Hepatocyte (in vitro differentiated cells): ENCODE data around the gene ATXN3. TPM values are rescaled to one million over a fixed set of nuclear protein-coding genes. Genes with fewer than 3 reads are reported as not detected.

Source experiments
- DNase-seq: peaks from one replicate; pipeline ENCODE4 v3.0.0-alpha.2; 2016; ENCODE audit warnings: low spot score
- H2AFZ ChIP-seq: fragments of 200-600 bp; sonication (generic); 2 replicates; pipeline ENCODE4 v1.6.0; 2016; ENCODE audit warnings: antibody characterized with exemption, mild to moderate bottlenecking
- H3K27ac ChIP-seq: fragments of 200-600 bp; sonication (generic); 2 replicates; pipeline ENCODE4 v1.5.1; 2016; ENCODE audit warnings: mild to moderate bottlenecking
- H3K27me3 ChIP-seq: fragments of 200-600 bp; sonication (generic); 2 replicates; pipeline ENCODE4 v1.6.1; 2016
- H3K36me3 ChIP-seq: fragments of 200-600 bp; sonication (generic); replicated peaks from 2 replicates; pipeline ENCODE4 v1.5.1; 2016; ENCODE audit warnings: low read depth; ENCODE audit not compliant: insufficient read depth
- H3K4me1 ChIP-seq: fragments of 200-600 bp; sonication (generic); 2 replicates; pipeline ENCODE4 v1.5.1; 2016; ENCODE audit warnings: mild to moderate bottlenecking, moderate library complexity; ENCODE audit not compliant: insufficient read depth
- H3K4me2 ChIP-seq: fragments of 200-600 bp; sonication (generic); 2 replicates; pipeline ENCODE4 v1.6.0; 2016
- H3K4me3 ChIP-seq: fragments of 200-600 bp; sonication (generic); 2 replicates; pipeline ENCODE4 v1.5.1; 2016; ENCODE audit warnings: mild to moderate bottlenecking
- H3K79me2 ChIP-seq: fragments of 200-600 bp; sonication (generic); 2 replicates; pipeline ENCODE4 v1.6.0; 2017; ENCODE audit warnings: mild to moderate bottlenecking
- H3K9me2 ChIP-seq: fragments of 200-600 bp; sonication (generic); replicated peaks from 2 replicates; pipeline ENCODE4 v1.6.0; 2017; ENCODE audit warnings: mild to moderate bottlenecking; ENCODE audit not compliant: insufficient read depth
- H3K9me3 ChIP-seq: fragments of 200-600 bp; sonication (generic); 2 replicates; pipeline ENCODE4 v1.5.1; 2016; ENCODE audit warnings: low read depth, mild to moderate bottlenecking
- H4K20me1 ChIP-seq: fragments of 200-600 bp; sonication (generic); 2 replicates; pipeline ENCODE4 v1.6.0; 2016; ENCODE audit warnings: mild to moderate bottlenecking; ENCODE audit not compliant: insufficient read depth, poor library complexity, severe bottlenecking
- CTCF ChIP-seq: fragments of 200-600 bp; sonication (generic); IDR thresholded peaks from 2 replicates; pipeline ENCODE4 v1.5.1; 2016; ENCODE audit warnings: antibody characterized with exemption, mild to moderate bottlenecking; ENCODE audit not compliant: poor library complexity
- EZH2 ChIP-seq: fragments of 200-600 bp; sonication (generic); IDR thresholded peaks from 2 replicates; pipeline ENCODE4 v1.6.1; 2016; ENCODE audit warnings: antibody characterized with exemption, mild to moderate bottlenecking, borderline replicate concordance
- EZH2phosphoT487 ChIP-seq: fragments of 200-600 bp; sonication (generic); IDR thresholded peaks from one replicate; pipeline ENCODE4 v1.6.1; 2018; ENCODE audit warnings: antibody characterized with exemption, mild to moderate bottlenecking, low read depth, moderate library complexity; ENCODE audit not compliant: unreplicated experiment, severe bottlenecking
- WGBS: methylation state at CpG from one replicate; pipeline ENCODE4 v1.1.6; 2016; ENCODE audit warnings: low lambda C conversion rate; ENCODE audit errors: missing lambda C conversion rate; 5-methylcytosine and 5-hydroxymethylcytosine counted together
- polyA plus RNA-seq: library from polyadenylated mRNA; unstranded; fragments of >200 nt; fragmentation: Nextera tagmentation; extraction: Ambion mirVana; gene quantifications from 2 replicates; pipeline ENCODE4 v1.2.1, GENCODE V29; 2016
- total RNA-seq: library from RNA; depleted of rRNA; stranded (reverse); fragments of >200 nt; gene quantifications from 2 replicates; pipeline ENCODE4 v1.2.3, GENCODE V29; 2014

ATXN3 gene
- total and polyA plus RNA-seq, 2 experiments from 2014 or later = 15.3 to 19.7 TPM

GRCh38 chr14:92134456-92134855, 28.1 kb upstream of the ATXN3 start:
- Histone ChIP-seq H2AFZ (no peak overlapping the region), H3K4me1 (no peaks in the 10 kb centered on the region), H3K79me2 (peaks cover 4% of the 10 kb centered on the region), H4K20me1 (no peaks in the 10 kb centered on the region), H3K36me3 (no peaks in the 10 kb centered on the region), H3K9me2 (no peaks in the 10 kb centered on the region), H3K4me3 (no peak overlapping the region), H3K27me3 (no peaks in the 10 kb centered on the region), H3K27ac (no peak overlapping the region), H3K4me2 (no peak overlapping the region), H3K9me3 (no peaks in the 10 kb centered on the region)
- 86% methylated on average over 1 of the region's 1 CpG for WGBS
- DNase-seq = no peak
- TF ChIP-seq EZH2 (no peak), EZH2phosphoT487 (no peak)

DNA sequence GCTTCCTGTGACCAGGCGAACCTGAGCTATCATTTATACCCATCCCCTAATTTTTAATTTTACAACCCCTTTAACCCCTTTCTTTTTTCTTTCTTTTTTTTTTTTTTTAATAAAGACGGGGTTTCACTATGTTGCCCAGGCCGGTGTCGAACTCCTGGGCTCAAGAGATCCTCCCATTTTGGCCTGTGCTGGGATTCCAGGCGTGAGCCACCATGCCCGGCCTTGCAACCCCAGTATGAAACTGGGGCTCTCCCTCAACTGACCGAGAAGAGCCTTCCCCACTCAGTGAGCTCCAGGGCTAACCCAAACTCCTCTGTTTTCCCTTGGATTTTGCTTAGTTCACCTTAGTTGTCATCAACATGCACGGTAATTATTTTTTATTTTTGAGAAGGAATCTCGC, 16.4 kb upstream of the ATXN3 start:
- Histone ChIP-seq H3K4me1 (peaks cover 13% of the 10 kb centered on the region), H3K79me2 (peaks cover 75% of the 10 kb centered on the region)

GRCh38 chr14:92122351-92122677, 15.9 kb upstream of the ATXN3 start:
- Histone ChIP-seq H2AFZ (peak overlapping the region; percentile 97), H3K36me3 (no peaks in the 10 kb centered on the region), H3K27ac (peak overlapping the region; percentile 98), H4K20me1 (no peaks in the 10 kb centered on the region), H3K4me3 (peak overlapping the region; percentile 95), H3K79me2 (peaks cover 75% of the 10 kb centered on the region), H3K9me2 (no peaks in the 10 kb centered on the region), H3K9me3 (no peaks in the 10 kb centered on the region), H3K4me1 (peaks cover 13% of the 10 kb centered on the region), H3K4me2 (peak overlapping the region; percentile 90), H3K27me3 (no peaks in the 10 kb centered on the region)
- TF ChIP-seq CTCF = no peak
- no peak for TF ChIP-seq EZH2
- TF ChIP-seq EZH2phosphoT487 = no peak
- no peak for DNase-seq
- WGBS = under 1% methylated on average over 22 of the region's 22 CpGs

More for the DNA sequence above, 16.4 kb upstream of the ATXN3 start:
- DNase-seq = no peak
- H3K4me2 ChIP-seq = peak overlapping the region; percentile 90
- 49% methylated on average over 9 of the region's 9 CpGs for WGBS
- peak overlapping the region; percentile 98 for H3K27ac ChIP-seq
- H3K27me3 ChIP-seq = no peaks in the 10 kb centered on the region
- peak overlapping the region; percentile 95 for H3K4me3 ChIP-seq
- H3K36me3 ChIP-seq = no peaks in the 10 kb centered on the region
- peak overlapping the region; percentile 97 for H2AFZ ChIP-seq
- TF ChIP-seq EZH2 (no peak), EZH2phosphoT487 (no peak), CTCF (no peak)
- no peaks in the 10 kb centered on the region for H3K9me2 ChIP-seq
- H3K9me3 ChIP-seq = no peaks in the 10 kb centered on the region
- no peaks in the 10 kb centered on the region for H4K20me1 ChIP-seq

- Histone ChIP-seq H4K20me1 (no peaks in the 10 kb centered on the region), H2AFZ (peak within 1 kb of the TSS; percentile 97), H3K4me2 (peak within 1 kb of the TSS; percentile 90), H3K79me2 (peaks cover 72% of the 10 kb centered on the region), H3K9me3 (no peaks in the 10 kb centered on the region), H3K4me3 (peak within 1 kb of the TSS; percentile 95), H3K27ac (peak within 1 kb of the TSS; percentile 98), H3K9me2 (no peaks in the 10 kb centered on the region), H3K36me3 (no peaks in the 10 kb centered on the region), H3K27me3 (no peaks in the 10 kb centered on the region), H3K4me1 (peaks cover 13% of the 10 kb centered on the region)
- TF ChIP-seq EZH2 (no peak), EZH2phosphoT487 (no peak), CTCF (no peak)
- under 1% methylated on average over 40 of the region's 55 CpGs for WGBS
- DNase-seq = peak; percentile 90
Measured at GRCh38 chr14:92121670-92122350, 15.4 kb upstream of the ATXN3 start, which contains the start of the genes CPSF2 and NDUFB1. TSS of gene CPSF2 (plus strand) at chr14:92121969. CDS start at chr14:92130985, 9,016 bp downstream. TSS of gene NDUFB1 (minus strand) at chr14:92121706. CDS start at chr14:92117637, 4,069 bp downstream.
